ENCODE measurements around the gene KCNJ8.

Gene KCNJ8

DNA sequence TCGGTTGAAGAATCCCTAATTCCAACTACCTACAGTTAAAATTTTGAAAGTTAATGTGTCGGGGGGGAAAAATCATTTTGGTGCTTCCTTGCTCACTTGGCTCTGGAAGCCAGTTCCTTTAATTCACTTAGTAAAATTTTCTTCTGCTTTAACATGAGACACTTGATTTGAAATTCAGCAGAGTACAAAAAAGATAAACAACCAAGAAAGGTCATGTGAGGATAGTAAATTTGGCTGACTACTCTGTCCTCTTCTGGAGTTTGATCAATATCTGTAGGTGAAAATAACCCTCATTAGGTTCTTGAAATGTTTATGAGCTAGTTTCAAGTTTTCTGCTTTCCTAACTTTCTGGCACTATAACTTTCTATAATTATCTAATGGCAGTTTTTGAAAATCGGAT lies 43.4 kb downstream of the KCNJ8 start:
- Histone ChIP-seq H3K9me3 (ENCODE audit: control insufficient read depth, insufficient read depth, low read length) (no peaks in the 10 kb centered on the region), H3K9me2 (replicated peaks; ENCODE audit: control insufficient read depth, low read length) (no peaks in the 10 kb centered on the region), H3K79me2 (ENCODE audit: control insufficient read depth, low read length) (no peaks in the 10 kb centered on the region), H3K4me1 (ENCODE audit: control insufficient read depth, low read length) (no peaks in the 10 kb centered on the region), H3K4me2 (ENCODE audit: low read length) (no peak overlapping the region), H3K27me3 (ENCODE audit: control insufficient read depth, low read length) (no peaks in the 10 kb centered on the region), H3K36me3 (ENCODE audit: control insufficient read depth, low read length) (no peaks in the 10 kb centered on the region), H4K20me1 (ENCODE audit: control insufficient read depth, insufficient read depth, low read depth, low read length) (no peaks in the 10 kb centered on the region), H3F3A (ENCODE audit: control insufficient read depth, insufficient read depth) (no peaks in the 10 kb centered on the region), H3K27ac (ENCODE audit: low read depth, low read length) (no peak overlapping the region), H3K4me3 (ENCODE audit: low read length) (no peak overlapping the region)
- no peak for TF ChIP-seq EZH2phosphoT487 (IDR thresholded peaks at IDR 0.05; ENCODE audit: borderline replicate concordance, low read length)
- TF ChIP-seq, protein P1, sequence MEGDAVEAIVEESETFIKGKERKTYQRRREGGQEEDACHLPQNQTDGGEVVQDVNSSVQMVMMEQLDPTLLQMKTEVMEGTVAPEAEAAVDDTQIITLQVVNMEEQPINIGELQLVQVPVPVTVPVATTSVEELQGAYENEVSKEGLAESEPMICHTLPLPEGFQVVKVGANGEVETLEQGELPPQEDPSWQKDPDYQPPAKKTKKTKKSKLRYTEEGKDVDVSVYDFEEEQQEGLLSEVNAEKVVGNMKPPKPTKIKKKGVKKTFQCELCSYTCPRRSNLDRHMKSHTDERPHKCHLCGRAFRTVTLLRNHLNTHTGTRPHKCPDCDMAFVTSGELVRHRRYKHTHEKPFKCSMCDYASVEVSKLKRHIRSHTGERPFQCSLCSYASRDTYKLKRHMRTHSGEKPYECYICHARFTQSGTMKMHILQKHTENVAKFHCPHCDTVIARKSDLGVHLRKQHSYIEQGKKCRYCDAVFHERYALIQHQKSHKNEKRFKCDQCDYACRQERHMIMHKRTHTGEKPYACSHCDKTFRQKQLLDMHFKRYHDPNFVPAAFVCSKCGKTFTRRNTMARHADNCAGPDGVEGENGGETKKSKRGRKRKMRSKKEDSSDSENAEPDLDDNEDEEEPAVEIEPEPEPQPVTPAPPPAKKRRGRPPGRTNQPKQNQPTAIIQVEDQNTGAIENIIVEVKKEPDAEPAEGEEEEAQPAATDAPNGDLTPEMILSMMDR (IDR thresholded peaks at IDR 0.05; ENCODE audit: low read depth, low read length, poor library complexity, severe bottlenecking), result no peak

DNA sequence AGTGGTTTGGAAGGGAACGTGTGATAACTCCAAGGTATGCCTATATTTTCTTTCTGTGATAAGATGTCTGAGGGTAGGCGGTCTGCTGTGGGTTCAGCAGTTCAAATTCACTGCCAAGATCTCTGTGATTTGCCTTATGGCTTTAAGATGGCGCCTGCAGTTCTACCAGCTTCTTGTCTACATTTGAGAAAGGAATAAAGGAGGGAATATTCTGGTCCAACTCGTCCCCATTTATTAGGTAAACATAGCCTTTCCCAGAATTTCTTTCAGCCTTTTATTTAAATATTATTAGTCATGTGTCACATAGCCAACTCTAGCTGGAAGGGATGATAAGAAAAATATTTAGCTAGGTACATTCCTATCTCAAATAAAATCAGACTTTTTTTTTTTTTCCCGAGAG lies 48.8 kb downstream of the KCNJ8 start:
- Histone ChIP-seq H3K4me1 (ENCODE audit: control insufficient read depth, low read length) (no peaks in the 10 kb centered on the region), H4K20me1 (ENCODE audit: control insufficient read depth, insufficient read depth, low read depth, low read length) (no peaks in the 10 kb centered on the region), H3K9me3 (ENCODE audit: control insufficient read depth, insufficient read depth, low read length) (no peaks in the 10 kb centered on the region), H3K27me3 (ENCODE audit: control insufficient read depth, low read length) (no peaks in the 10 kb centered on the region), H3F3A (ENCODE audit: control insufficient read depth, insufficient read depth) (no peaks in the 10 kb centered on the region), H3K9me2 (replicated peaks; ENCODE audit: control insufficient read depth, low read length) (no peaks in the 10 kb centered on the region), H3K27ac (ENCODE audit: low read depth, low read length) (no peak overlapping the region), H3K4me2 (ENCODE audit: low read length) (no peak overlapping the region), H3K4me3 (ENCODE audit: low read length) (no peak overlapping the region), H3K36me3 (ENCODE audit: control insufficient read depth, low read length) (no peaks in the 10 kb centered on the region), H3K79me2 (ENCODE audit: control insufficient read depth, low read length) (no peaks in the 10 kb centered on the region)
- TF ChIP-seq, protein P1 (IDR thresholded peaks at IDR 0.05; ENCODE audit: low read depth, low read length, poor library complexity, severe bottlenecking), result no peak
- no peak for TF ChIP-seq EZH2phosphoT487 (IDR thresholded peaks at IDR 0.05; ENCODE audit: borderline replicate concordance, low read length)

DNA sequence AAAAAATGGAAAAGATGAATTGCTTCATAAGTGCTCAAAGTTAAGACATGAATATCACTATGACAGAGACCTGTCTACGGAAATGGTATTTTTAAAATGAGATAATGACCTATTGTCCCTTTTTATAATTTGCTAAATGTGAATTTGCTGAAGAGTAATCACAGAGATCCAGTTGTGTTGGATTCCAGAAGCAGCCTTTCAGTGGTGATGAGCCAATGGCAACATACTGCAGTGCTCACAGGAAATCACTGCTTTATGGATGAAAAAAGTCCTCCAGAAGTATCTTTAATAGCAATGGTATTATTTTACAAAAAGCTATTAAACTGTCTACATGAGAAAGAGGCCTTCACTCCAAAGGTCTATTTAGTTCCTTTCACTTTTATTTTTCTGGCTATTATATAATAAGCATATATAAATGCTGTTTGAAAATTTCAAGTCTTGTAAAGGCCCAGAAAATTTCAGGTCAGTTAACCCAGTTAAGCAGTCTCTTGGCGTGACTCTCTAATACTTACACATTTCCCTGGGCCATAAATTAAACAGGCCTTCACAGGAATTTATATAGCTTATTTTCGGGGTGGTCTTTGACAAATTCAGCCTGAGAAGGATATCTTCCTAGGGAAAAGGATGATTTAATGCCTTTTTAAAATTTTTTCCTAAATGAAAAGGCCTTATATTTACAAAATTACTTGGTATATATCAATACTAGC lies 55.4 kb downstream of the KCNJ8 start:
- no peaks in the 10 kb centered on the region for H3K4me1 ChIP-seq (ENCODE audit: control insufficient read depth, low read length)
- H3K36me3 ChIP-seq (ENCODE audit: control insufficient read depth, low read length), result no peaks in the 10 kb centered on the region
- H3K9me3 ChIP-seq (ENCODE audit: control insufficient read depth, insufficient read depth, low read length), result no peaks in the 10 kb centered on the region
- no peak overlapping the region for H3K4me3 ChIP-seq (ENCODE audit: low read length)
- no peaks in the 10 kb centered on the region for H3F3A ChIP-seq (ENCODE audit: control insufficient read depth, insufficient read depth)
- H3K79me2 ChIP-seq (ENCODE audit: control insufficient read depth, low read length), result no peaks in the 10 kb centered on the region
- no peaks in the 10 kb centered on the region for H4K20me1 ChIP-seq (ENCODE audit: control insufficient read depth, insufficient read depth, low read depth, low read length)
- TF ChIP-seq EZH2phosphoT487 (IDR thresholded peaks at IDR 0.05; ENCODE audit: borderline replicate concordance, low read length), result no peak
- TF ChIP-seq, protein P1 (IDR thresholded peaks at IDR 0.05; ENCODE audit: low read depth, low read length, poor library complexity, severe bottlenecking), result no peak
- no peak overlapping the region for H3K27ac ChIP-seq (ENCODE audit: low read depth, low read length)
- no peaks in the 10 kb centered on the region for H3K9me2 ChIP-seq (replicated peaks; ENCODE audit: control insufficient read depth, low read length)
- no peaks in the 10 kb centered on the region for H3K27me3 ChIP-seq (ENCODE audit: control insufficient read depth, low read length)
- H3K4me2 ChIP-seq (ENCODE audit: low read length), result no peak overlapping the region
